Measurements from ENCODE around the gene MCC. TPM values are rescaled to one million over a fixed set of nuclear protein-coding genes. Genes with fewer than 3 reads are reported as not detected.

MCC gene
- total and polyA plus RNA-seq, 2 of the 4 experiments (the other 2 are of a cell fraction) = 5.0 to 20.6 TPM

- Histone ChIP-seq H3K4me2 (ENCODE audit: low read depth, low read length) (no peak overlapping the region), H3K23ac (ENCODE audit: low read depth, low read length) (no peak overlapping the region), H4K91ac (ENCODE audit: insufficient read depth, low read depth, low read length) (no peak overlapping the region), H2BK5ac (ENCODE audit: low read depth, low read length, poor library complexity, severe bottlenecking) (no peak overlapping the region), H3K27ac (ENCODE audit: insufficient read depth, low read length) (no peak overlapping the region), H2BK120ac (ENCODE audit: low read depth, low read length) (no peak overlapping the region), H3K9me1 (ENCODE audit: insufficient read depth, low read length) (peaks cover 2% of the 10 kb centered on the region), H4K5ac (ENCODE audit: low read depth, low read length) (no peak overlapping the region), H3K9ac (ENCODE audit: low read depth, low read length) (no peak overlapping the region), H2BK15ac (ENCODE audit: low read depth, low read length) (no peak overlapping the region), H3K9me3 (ENCODE audit: control insufficient read depth, insufficient read depth, low read length) (no peaks in the 10 kb centered on the region), H3K56ac (ENCODE audit: extremely low read depth, insufficient read depth, low read length) (no peak overlapping the region), H3K14ac (replicated peaks; ENCODE audit: low read depth, low read length) (no peak overlapping the region), H2BK20ac (ENCODE audit: low read depth, low read length) (no peak overlapping the region), H3K4me3 (ENCODE audit: insufficient read depth, low read depth, low read length) (no peak overlapping the region), H2AK9ac (replicated peaks; ENCODE audit: low read depth, low read length, poor library complexity) (no peak overlapping the region), H3K4me1 (ENCODE audit: control insufficient read depth, insufficient read depth, low read length) (peaks cover 6% of the 10 kb centered on the region; the same call in 1 of the 2 replicates), H3K27me3 (ENCODE audit: control insufficient read depth, insufficient read depth, low read length) (no peaks in the 10 kb centered on the region), H2AFZ (replicated peaks; ENCODE audit: low read length, poor library complexity) (no peak overlapping the region), H4K8ac (ENCODE audit: low read depth in 2 of 2, low read length in 2 of 2) (no peak overlapping the region), H3K18ac (ENCODE audit: low read depth, low read length) (no peak overlapping the region), H3K36me3 (ENCODE audit: control insufficient read depth, insufficient read depth, low read length) (no peaks in the 10 kb centered on the region; the same call in 1 of the 2 replicates), H3K79me1 (ENCODE audit: low read depth in 1 of 2, low read length in 2 of 2) (peaks cover 12 to 34% of the 10 kb centered on the region in 2 experiments), H2AK5ac (ENCODE audit: low read depth, low read length) (no peak overlapping the region), H3K4ac (ENCODE audit: low read depth, low read length) (no peak overlapping the region), H4K20me1 (ENCODE audit: insufficient read depth, low read length) (no peaks in the 10 kb centered on the region)
- no TSS peak for BruUV-seq (replicated peaks)
- no peak for DNase-seq
- TF ChIP-seq FOS (IDR thresholded peaks at IDR 0.05; ENCODE audit: low read depth, low read length) (no peak), SMC3 (IDR thresholded peaks at IDR 0.05; ENCODE audit: low read depth, low read length) (no peak), CEBPB (IDR thresholded peaks at IDR 0.05; ENCODE audit: low read depth, low read length) (no peak), POLR2A (IDR thresholded peaks at IDR 0.05; ENCODE audit: low read depth, low read length) (no peak), MAFK (IDR thresholded peaks at IDR 0.05; ENCODE audit: low read depth, low read length) (no peak), CTCF (conservative IDR thresholded peaks at IDR 0.05; ENCODE audit: low read depth, low read length) (no peak), USF2 (IDR thresholded peaks at IDR 0.05; ENCODE audit: low read depth, low read length) (no peak)
- in situ Hi-C loops (cut with MboI; ENCODE audit: low sequenced_read_pairs) (no loop called here), dilution Hi-C loops (cut with HindIII; ENCODE audit: low sequenced_read_pairs, unreplicated experiment) (no loop called here), intact Hi-C loops (cut with micrococcal nuclease) (no loop called here)
- ChIA-PET CTCF (no interaction called here), POLR2A (ENCODE audit: unreplicated experiment) (no interaction called here)
- no peak for ATAC-seq (ENCODE audit: low read depth)
These were observed 229.2 kb downstream of the MCC start for GRCh38 chr5:113259034-113259433.
